K562 (cell line): ENCODE results near the gene RFC2. TPM values are rescaled to one million over a fixed set of nuclear protein-coding genes. Genes with fewer than 3 reads are reported as not detected.
A peak's percentile ranks its signal among the peaks of the same experiment; 100 is the strongest.

Experiments
- ARID3B ChIP-seq: fragments of 250-450 bp; sonication (Bioruptor Pico); IDR thresholded peaks from 2 replicates; pipeline ENCODE4 v1.4.0; 2020; ENCODE audit warnings: borderline replicate concordance
- CEBPB ChIP-seq: fragments of 450-650 bp; IDR thresholded peaks from 2 replicates; pipeline ENCODE4 v1.6.1; 2016; ENCODE audit warnings: missing genetic modification characterization, missing compliant biosample characterization
- CHAMP1 ChIP-seq: fragments of 450-650 bp; IDR thresholded peaks from 2 replicates; pipeline ENCODE4 v1.6.1; 2016; ENCODE audit warnings: mild to moderate bottlenecking
- CHD4 ChIP-seq: fragments of 200-600 bp; sonication (generic); IDR thresholded peaks from 3 replicates; pipeline ENCODE4 v1.6.1; 2012; ENCODE audit warnings: low read depth, mild to moderate bottlenecking, mixed read lengths, low read length, inconsistent platforms; ENCODE audit not compliant: insufficient read depth, insufficient replicate concordance, poor library complexity, severe bottlenecking
- CREM ChIP-seq: IDR thresholded peaks from 2 replicates; pipeline ENCODE4 v1.6.1; 2014; ENCODE audit warnings: antibody characterized with exemption, low read depth
- E2F8 ChIP-seq: fragments of 450-650 bp; IDR thresholded peaks from 2 replicates; pipeline ENCODE4 v1.7.1; 2018; ENCODE audit warnings: mild to moderate bottlenecking, low read depth; ENCODE audit not compliant: partially characterized antibody
- HLTF ChIP-seq: fragments of 450-650 bp; IDR thresholded peaks from 2 replicates; pipeline ENCODE4 v1.6.1; 2016
- HNRNPUL1 ChIP-seq: fragments of 200-400 bp; formaldehyde crosslinking; IDR thresholded peaks from 2 replicates; pipeline ENCODE4 v1.6.1; 2017; ENCODE audit warnings: low read length
- JUN ChIP-seq, 2 experiments: sonication (generic) in 1 of 2; formaldehyde crosslinking in 1 of 2; IDR thresholded peaks; 2 replicates each; pipeline versions ENCODE4 v1.6.1 to v1.8.0; 2012 to 2022; ENCODE audit warnings: borderline replicate concordance in 2 of 2, mild to moderate bottlenecking in 2 of 2, improper control_type of control experiment in 1 of 2, low read depth in 1 of 2, low read length in 1 of 2, missing genetic modification reagents in 1 of 2
- MNT ChIP-seq, 2 experiments: fragments of 450-650 bp; conservative IDR thresholded peaks; 2 replicates each; pipeline ENCODE4 v1.6.1; 2017; ENCODE audit warnings: mild to moderate bottlenecking in 2 of 2, moderate library complexity in 2 of 2
- PATZ1 ChIP-seq: fragments of 250-450 bp; sonication (Bioruptor Pico); IDR thresholded peaks from 2 replicates; pipeline ENCODE4 v1.5.0; 2020; ENCODE audit warnings: mild to moderate bottlenecking, borderline replicate concordance
- SRSF3 ChIP-seq: fragments of 200-400 bp; formaldehyde crosslinking; IDR thresholded peaks from 2 replicates; pipeline ENCODE4 v1.6.1; 2016; ENCODE audit warnings: mild to moderate bottlenecking, low read length, moderate library complexity; ENCODE audit not compliant: insufficient read depth
- TCF7 ChIP-seq: sonication (generic); IDR thresholded peaks from 2 replicates; pipeline ENCODE4 v1.6.1; 2016; ENCODE audit warnings: antibody characterized with exemption, borderline replicate concordance
- ZNF24 ChIP-seq: fragments of 450-650 bp; IDR thresholded peaks from 2 replicates; pipeline ENCODE4 v1.6.1; 2016
- ZNF282 ChIP-seq: sonication (generic); formaldehyde crosslinking; IDR thresholded peaks from 2 replicates; pipeline ENCODE4 v1.8.1; 2023; ENCODE audit warnings: missing genetic modification reagents
- ZNF780A ChIP-seq: fragments of 250-450 bp; sonication (Bioruptor Pico); IDR thresholded peaks from 2 replicates; pipeline ENCODE4 v1.5.0; 2021; ENCODE audit warnings: mild to moderate bottlenecking
- polyA plus RNA-seq, 8 experiments: library from polyadenylated mRNA; depleted of rRNA in 4 of 8; stranded (reverse) in 5 of 8; unstranded in 3 of 8; fragments of >200 nt; fragmentation: Nextera tagmentation in 2 of 8; fragmentation: Illumina TruSeq in 1 of 8; extraction: Ambion mirVana in 2 of 8; extraction: Trizol in 1 of 8; gene quantifications; 2 replicates each; pipeline versions ENCODE4 v1.2.1 to v1.2.3, GENCODE V29; 2011 to 2014; ENCODE audit warnings: inconsistent platforms in 1 of 8, missing spikeins in 1 of 8
- total RNA-seq, 7 experiments: library from RNA; depleted of rRNA in 6 of 7; stranded (reverse); fragments of >200 nt in 6 of 7; fragmentation: Illumina TruSeq in 2 of 7; extraction: Trizol in 2 of 7; gene quantifications; 2 replicates each; pipeline versions ENCODE4 v1.2.1 to v1.2.3, GENCODE V29; 2011 to 2021; ENCODE audit warnings: low replicate concordance in 1 of 7

RFC2 gene
- total and polyA plus RNA-seq, 9 of the 15 experiments (the other 6 are each of a cell fraction or from before 2014, with no cell fraction given), result 32.5 to 161 (median 102) TPM

- TF ChIP-seq ARID3B (CRISPR knock-in tag) (no peak), HLTF (0 out of 2 replicates have a peak, but pooled peaks have one; percentile 12), SRSF3 (no peak), HNRNPUL1 (0 out of 2 replicates have a peak, but pooled peaks have one; percentile 25), TCF7 (no peak), CREM (no peak), CEBPB (no peak), E2F8 (no peak), PATZ1 (CRISPR knock-in tag) (no peak), ZNF282 (CRISPR knock-in tag) (0 out of 2 replicates have a peak, but pooled peaks have one; percentile 73), JUN (IDR thresholded peaks at IDR 0.05; ENCODE audit: borderline replicate concordance, low read depth, low read length) (no peak), JUN (CRISPR knock-in tag; IDR thresholded peaks at IDR 0.05; ENCODE audit: borderline replicate concordance) (0 out of 2 replicates have a peak, but pooled peaks have one; percentile 6), CHAMP1 (no peak), MNT (conservative IDR thresholded peaks at IDR 0.05) (no peak), CHD4 (peak; percentile 67), ZNF780A (CRISPR knock-in tag) (no peak), ZNF24 (0 out of 2 replicates have a peak, but pooled peaks have one; percentile 15)
These were observed 720 bp upstream of the RFC2 start (continued) for GRCh38 chr7:74254858-74255379.
